Bronchial epithelial cell (primary cell): Measurements from ENCODE around the gene KRTAP16-1. TPM values are rescaled to one million over a fixed set of nuclear protein-coding genes. Genes with fewer than 3 reads are reported as not detected.

Experiments
- DNase-seq: peaks from one replicate; pipeline ENCODE4 v3.0.0-alpha.2; 2010; ENCODE audit warnings: low read depth
- FAIRE-seq: peaks from 2 replicates; lab custom pipeline; 2011; peaks lifted over from hg19 to GRCh38; lab: Jason Lieb, UNC
- H3K27me3 ChIP-seq: 2 replicates; pipeline ENCODE4 v1.5.1; 2011; ENCODE audit warnings: low read length; ENCODE audit not compliant: control insufficient read depth, insufficient read depth
- H3K36me3 ChIP-seq: 2 replicates; pipeline ENCODE4 v1.5.1; 2011; ENCODE audit warnings: low read length; ENCODE audit not compliant: control insufficient read depth, insufficient read depth
- H3K4me3 ChIP-seq: 2 replicates; pipeline ENCODE4 v1.5.1; 2011; ENCODE audit warnings: mild to moderate bottlenecking, low read depth, low read length, control low read depth
- CTCF ChIP-seq: IDR thresholded peaks from 2 replicates; pipeline ENCODE4 v1.5.1; 2011; ENCODE audit warnings: mild to moderate bottlenecking, moderate library complexity, low read length, control low read depth, inconsistent platforms; ENCODE audit not compliant: insufficient read depth, severe bottlenecking
- total RNA-seq: library from RNA; depleted of rRNA; stranded (reverse); fragments of >200 nt; gene quantifications from 2 replicates; pipeline ENCODE4 v1.2.1, GENCODE V29; 2014

The KRTAP16-1 gene
- total RNA-seq, 1 donor from 2014 or later = not detected

DNA sequence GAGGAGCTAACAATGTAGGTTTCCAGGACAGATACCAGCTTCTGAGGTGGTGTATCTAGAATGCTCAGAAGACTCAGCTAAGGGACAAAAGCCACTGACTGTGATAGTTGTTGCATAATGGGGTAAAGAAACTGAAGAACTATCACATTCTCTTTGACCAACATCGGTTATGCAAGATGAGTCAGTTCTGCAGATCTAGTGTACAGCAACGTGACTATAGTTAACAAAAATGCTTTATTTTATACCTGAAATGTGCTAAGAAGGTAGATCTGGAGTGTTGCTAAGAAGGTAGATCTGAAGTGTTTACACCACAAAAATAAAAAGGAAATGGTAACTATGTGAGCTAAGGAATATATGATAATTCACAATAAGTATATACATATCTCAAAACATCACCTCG lies 41.4 kb downstream of the KRTAP16-1 start:
- TF ChIP-seq CTCF = no peak
- Histone ChIP-seq H3K27me3 (peaks cover 3% of the 10 kb centered on the region), H3K4me3 (no peak overlapping the region), H3K36me3 (no peaks in the 10 kb centered on the region)
- FAIRE-seq (no peak), DNase-seq (no peak)

DNA sequence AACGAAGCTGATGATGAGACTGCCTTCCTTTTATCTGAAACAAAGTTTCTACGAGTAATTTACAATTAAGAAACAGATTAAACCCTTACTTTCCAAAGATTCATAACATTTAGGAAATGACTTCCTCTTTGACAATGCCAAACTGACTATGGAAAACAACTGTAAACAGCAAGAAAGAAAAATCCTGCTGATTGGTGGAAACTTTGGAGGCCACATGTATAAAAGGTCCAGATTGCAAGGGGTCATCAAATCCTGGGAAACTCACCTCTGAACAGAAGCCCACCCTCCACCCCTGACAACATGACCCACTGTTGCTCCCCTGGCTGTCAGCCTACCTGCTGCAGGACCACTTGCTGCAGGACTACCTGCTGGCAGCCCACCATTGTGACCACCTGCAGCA lies 44.0 kb downstream of the KRTAP16-1 start, which contains the start of gene KRTAP9-6:
KRTAP9-6 (plus strand) TSS at position 301 of the 400 bp plus-strand sequence; CDS start at position 301, 0 bp downstream.
- H3K27me3 ChIP-seq = peaks cover 3% of the 10 kb centered on the region
- no peaks in the 10 kb centered on the region for H3K36me3 ChIP-seq
- TF ChIP-seq CTCF = no peak
- FAIRE-seq = no peak
- no peak for DNase-seq
- no peak within 1 kb of the TSS for H3K4me3 ChIP-seq

- Histone ChIP-seq H3K36me3 (no peaks in the 10 kb centered on the region), H3K27me3 (peaks cover 3% of the 10 kb centered on the region), H3K4me3 (no peak overlapping the region)
- FAIRE-seq (peak; percentile 86), DNase-seq (no peak)
- no peak for TF ChIP-seq CTCF
Measured at GRCh38 chr17:41264599-41264998, 44.5 kb downstream of the KRTAP16-1 start.

DNA sequence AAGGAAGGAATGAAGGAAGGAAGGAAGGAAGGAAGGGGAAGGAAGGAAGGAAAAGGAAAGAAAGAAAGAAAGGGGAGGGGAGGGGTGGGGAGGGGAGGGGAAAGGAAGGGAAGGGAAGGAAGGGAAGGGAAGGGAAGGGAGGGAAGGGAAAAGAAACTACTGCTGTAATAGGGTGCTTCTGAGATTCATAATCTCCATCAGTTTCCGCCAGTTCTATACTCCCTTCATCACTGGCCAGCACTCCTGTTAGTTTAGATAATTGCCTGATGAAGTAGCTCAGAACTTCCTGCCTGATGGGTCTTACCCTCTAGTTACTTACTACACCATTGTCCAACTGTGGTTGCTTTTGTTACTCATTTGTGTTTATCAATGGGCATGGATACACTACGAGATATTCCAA lies 45.9 kb downstream of the KRTAP16-1 start:
- FAIRE-seq (no peak), DNase-seq (no peak)
- TF ChIP-seq CTCF = no peak
- peaks cover 3% of the 10 kb centered on the region for H3K27me3 ChIP-seq
- H3K36me3 ChIP-seq = no peaks in the 10 kb centered on the region
- H3K4me3 ChIP-seq = no peak overlapping the region

GRCh38 chr17:41258406-41258805 lies 50.7 kb downstream of the KRTAP16-1 start:
- FAIRE-seq (no peak), DNase-seq (no peak)
- H3K4me3 ChIP-seq = no peak overlapping the region
- no peak for TF ChIP-seq CTCF
- H3K27me3 ChIP-seq = peaks cover 1% of the 10 kb centered on the region
- no peaks in the 10 kb centered on the region for H3K36me3 ChIP-seq

Other genes starting within 250 kb of the KRTAP16-1 start
- not detected in 2 replicates for gene KRTAP2-3, start 249.2 kb downstream of the KRTAP16-1 start, total RNA-seq
- gene KRTAP2-4, start 243.4 kb downstream of the KRTAP16-1 start, total RNA-seq = not detected in 2 replicates
- gene KRTAP4-7, start 225.2 kb downstream of the KRTAP16-1 start, total RNA-seq = not detected in 2 replicates
- gene KRTAP4-8, start 211.2 kb downstream of the KRTAP16-1 start, total RNA-seq = not detected in 2 replicates
- gene KRTAP4-16, start 207.1 kb downstream of the KRTAP16-1 start, total RNA-seq = not detected in 2 replicates
- gene KRTAP4-9, start 203.9 kb downstream of the KRTAP16-1 start, total RNA-seq = not detected in 2 replicates
- gene KRTAP4-11, start 190.9 kb downstream of the KRTAP16-1 start, total RNA-seq = not detected in 2 replicates
- not detected in 2 replicates for gene KRTAP4-12, start 185.1 kb downstream of the KRTAP16-1 start, total RNA-seq
- not detected in 2 replicates for gene KRTAP4-6, start 168.8 kb downstream of the KRTAP16-1 start, total RNA-seq
- not detected in 2 replicates for gene KRTAP4-5, start 159.5 kb downstream of the KRTAP16-1 start, total RNA-seq
- gene KRTAP4-4, start 148.6 kb downstream of the KRTAP16-1 start, total RNA-seq = not detected in 2 replicates
- not detected in 2 replicates for gene KRTAP4-3, start 141.1 kb downstream of the KRTAP16-1 start, total RNA-seq
- not detected in 2 replicates for gene KRTAP4-2, start 131.1 kb downstream of the KRTAP16-1 start, total RNA-seq
- not detected in 2 replicates for gene KRTAP4-1, start 124.4 kb downstream of the KRTAP16-1 start, total RNA-seq
- gene KRTAP9-1, start 119.4 kb downstream of the KRTAP16-1 start, total RNA-seq = not detected in 2 replicates
- gene KRTAP9-2, start 82.7 kb downstream of the KRTAP16-1 start, total RNA-seq = not detected in 2 replicates
- not detected in 2 replicates for gene KRTAP9-3, start 76.9 kb downstream of the KRTAP16-1 start, total RNA-seq
- gene KRTAP9-8, start 71.3 kb downstream of the KRTAP16-1 start, total RNA-seq = not detected in 2 replicates
- gene KRTAP9-4, start 59.6 kb downstream of the KRTAP16-1 start, total RNA-seq = not detected in 2 replicates
- gene KRTAP9-9, start 53.9 kb downstream of the KRTAP16-1 start, total RNA-seq = not detected in 2 replicates
- not detected in 2 replicates for gene KRTAP9-6, start 43.9 kb downstream of the KRTAP16-1 start, total RNA-seq
- not detected in 2 replicates for gene KRTAP9-7, start 33.6 kb downstream of the KRTAP16-1 start, total RNA-seq
- not detected in 2 replicates for gene KRTAP29-1, start 6.5 kb downstream of the KRTAP16-1 start, total RNA-seq
- gene KRTAP17-1, start 6.4 kb upstream of the KRTAP16-1 start, total RNA-seq = not detected in 2 replicates
- gene KRT33A, start 41.5 kb upstream of the KRTAP16-1 start, total RNA-seq = 0.13 TPM in 1 of 2 replicates, not detected in the other
- gene KRT33B, start 60.5 kb upstream of the KRTAP16-1 start, total RNA-seq = 0.79 and 1.7 TPM in 2 replicates
- gene KRT34, start 73.0 kb upstream of the KRTAP16-1 start, total RNA-seq = 0.26 and 0.53 TPM in 2 replicates
- gene KRT31, start 88.3 kb upstream of the KRTAP16-1 start, total RNA-seq = 0.26 TPM in 1 of 2 replicates, not detected in the other
- gene KRT37, start 115.3 kb upstream of the KRTAP16-1 start, total RNA-seq = not detected in 2 replicates
- gene KRT38, start 131.7 kb upstream of the KRTAP16-1 start, total RNA-seq = not detected in 2 replicates
- 0.13 TPM in 1 of 2 replicates, not detected in the other for gene KRT32, start 158.1 kb upstream of the KRTAP16-1 start, total RNA-seq
- not detected in 2 replicates for gene KRT35, start 171.8 kb upstream of the KRTAP16-1 start, total RNA-seq
- under 0.01 TPM in 1 of 2 replicates, not detected in the other for gene KRT36, start 180.6 kb upstream of the KRTAP16-1 start, total RNA-seq
- 112 and 242 TPM in 2 replicates for gene KRT13, start 196.3 kb upstream of the KRTAP16-1 start, total RNA-seq
- gene KRT15, start 209.6 kb upstream of the KRTAP16-1 start, total RNA-seq = 67.9 and 71.8 TPM in 2 replicates
- gene KRT19, start 219.0 kb upstream of the KRTAP16-1 start, total RNA-seq = 3,104 and 4,112 TPM in 2 replicates